ENCODE results near the gene OTOA.

The OTOA gene

GRCh38 chr16:21703589-21704174 is 39.9 kb downstream of the OTOA start:
- TF ChIP-seq REST (IDR thresholded peaks at IDR 0.05; ENCODE audit: insufficient read depth in 1 of 2, low read depth in 2 of 2, low read length in 2 of 2) (no peak), TAF1 (IDR thresholded peaks at IDR 0.05; ENCODE audit: borderline replicate concordance, insufficient read depth, low read length) (no peak), FOXP2 (optimal IDR thresholded peaks at IDR 0.05; ENCODE audit: borderline replicate concordance, extremely low read depth, extremely low read length, insufficient read depth) (no peak), SIN3A (IDR thresholded peaks at IDR 0.05; ENCODE audit: borderline replicate concordance, insufficient read depth, low read length) (no peak), POLR2AphosphoS5 (IDR thresholded peaks at IDR 0.05; ENCODE audit: low read depth, low read length) (no peak)

GRCh38 chr16:21704266-21704665 is 40.5 kb downstream of the OTOA start:
- TF ChIP-seq POLR2AphosphoS5 (IDR thresholded peaks at IDR 0.05; ENCODE audit: low read depth, low read length): no peak
- no peak for TF ChIP-seq TAF1 (IDR thresholded peaks at IDR 0.05; ENCODE audit: borderline replicate concordance, insufficient read depth, low read length)
- no peak for TF ChIP-seq FOXP2 (optimal IDR thresholded peaks at IDR 0.05; ENCODE audit: borderline replicate concordance, extremely low read depth, extremely low read length, insufficient read depth)
- no peak for TF ChIP-seq REST (IDR thresholded peaks at IDR 0.05; ENCODE audit: insufficient read depth in 1 of 2, low read depth in 2 of 2, low read length in 2 of 2)
- TF ChIP-seq SIN3A (IDR thresholded peaks at IDR 0.05; ENCODE audit: borderline replicate concordance, insufficient read depth, low read length): no peak

- TF ChIP-seq TAF1 (IDR thresholded peaks at IDR 0.05; ENCODE audit: borderline replicate concordance, insufficient read depth, low read length): no peak
- TF ChIP-seq SIN3A (IDR thresholded peaks at IDR 0.05; ENCODE audit: borderline replicate concordance, insufficient read depth, low read length): no peak
- no peak for TF ChIP-seq FOXP2 (optimal IDR thresholded peaks at IDR 0.05; ENCODE audit: borderline replicate concordance, extremely low read depth, extremely low read length, insufficient read depth)
- TF ChIP-seq REST (IDR thresholded peaks at IDR 0.05; ENCODE audit: insufficient read depth in 1 of 2, low read depth in 2 of 2, low read length in 2 of 2): no peak
- no peak for TF ChIP-seq POLR2AphosphoS5 (IDR thresholded peaks at IDR 0.05; ENCODE audit: low read depth, low read length)
Observed at GRCh38 chr16:21704733-21705132, 41.0 kb downstream of the OTOA start.

- TF ChIP-seq REST (IDR thresholded peaks at IDR 0.05; ENCODE audit: insufficient read depth in 1 of 2, low read depth in 2 of 2, low read length in 2 of 2): no peak
- TF ChIP-seq SIN3A (IDR thresholded peaks at IDR 0.05; ENCODE audit: borderline replicate concordance, insufficient read depth, low read length): no peak
- TF ChIP-seq TAF1 (IDR thresholded peaks at IDR 0.05; ENCODE audit: borderline replicate concordance, insufficient read depth, low read length): no peak
- TF ChIP-seq FOXP2 (optimal IDR thresholded peaks at IDR 0.05; ENCODE audit: borderline replicate concordance, extremely low read depth, extremely low read length, insufficient read depth): no peak
- TF ChIP-seq POLR2AphosphoS5 (IDR thresholded peaks at IDR 0.05; ENCODE audit: low read depth, low read length): no peak
Observed at GRCh38 chr16:21708533-21709115, 44.9 kb downstream of the OTOA start.

Measured in PFSK-1 (cell line).